GM19043 (cell line): Measurements from ENCODE around the gene RAB3B.
A peak's percentile ranks its signal among the peaks of the same experiment; 100 is the strongest.
"Not testable (repeated sequence)": the region's sequence is repeated elsewhere in the genome, so short reads cannot be mapped to it uniquely, and the experiment has no call there.

ENCODE experiments used
- ATAC-seq: cut with Tn5 transposase; IDR thresholded peaks from one replicate; pipeline ENCODE4 v1.9.1; 2021; ENCODE audit warnings: low read depth; ENCODE audit not compliant: unreplicated experiment

RAB3B gene

GRCh38 chr1:51926171-51926812, 64.2 kb downstream of the RAB3B start:
- ATAC-seq, result no peak

GRCh38 chr1:51924455-51924854, 66.0 kb downstream of the RAB3B start:
- no peak for ATAC-seq

GRCh38 chr1:51922040-51922439, 68.5 kb downstream of the RAB3B start:
- ATAC-seq, result no peak

- no peak for ATAC-seq
Observed at GRCh38 chr1:51920130-51920529, 70.4 kb downstream of the RAB3B start.

- no peak for ATAC-seq
Observed at GRCh38 chr1:51919684-51920083, 70.8 kb downstream of the RAB3B start.

- no peak for ATAC-seq
Observed at GRCh38 chr1:51916587-51917405, 73.7 kb downstream of the RAB3B start.

- no peak for ATAC-seq
Observed at GRCh38 chr1:51915951-51916350, 74.5 kb downstream of the RAB3B start.

GRCh38 chr1:51912881-51913280, 77.6 kb downstream of the RAB3B start:
- ATAC-seq, result no peak

GRCh38 chr1:51910221-51911000, 80.1 kb downstream of the RAB3B start:
- no peak for ATAC-seq

- ATAC-seq, result no peak
Observed at GRCh38 chr1:51908499-51908898, 82.0 kb downstream of the RAB3B start.

GRCh38 chr1:51907079-51907702, 83.3 kb downstream of the RAB3B start:
- no peak for ATAC-seq

- no peak for ATAC-seq
Observed at GRCh38 chr1:51906306-51907078, 84.0 kb downstream of the RAB3B start.

- no peak for ATAC-seq
Observed at GRCh38 chr1:51902456-51902855, 88.0 kb downstream of the RAB3B start.

GRCh38 chr1:51901151-51901550, 89.3 kb downstream of the RAB3B start:
- no peak for ATAC-seq

GRCh38 chr1:51899022-51899421, 91.5 kb downstream of the RAB3B start:
- no peak for ATAC-seq

GRCh38 chr1:51898090-51898734, 92.3 kb downstream of the RAB3B start:
- no peak for ATAC-seq

GRCh38 chr1:51897699-51898031, 92.8 kb downstream of the RAB3B start:
- ATAC-seq, result no peak

GRCh38 chr1:51894748-51895147, 95.8 kb downstream of the RAB3B start:
- not testable (repeated sequence) for ATAC-seq

- peak; percentile 97 for ATAC-seq
Observed at GRCh38 chr1:51878616-51879336, 111.7 kb downstream of the RAB3B start, which contains the start of gene NRDC. NRDC (minus strand) TSS chr1:51878727; CDS start chr1:51878615, 112 bp downstream.
